ENCODE data around the gene SRY. TPM values are rescaled to one million over a fixed set of nuclear protein-coding genes. Genes with fewer than 3 reads are reported as not detected.
"Not testable (repeated sequence)": the region's sequence is repeated elsewhere in the genome, so short reads cannot be mapped to it uniquely, and the experiment has no call there.

The SRY gene
- total RNA-seq: not detected

- no peak for TF ChIP-seq CTCF (IDR thresholded peaks at IDR 0.05)
- Histone ChIP-seq H3K27me3 (no peaks in the 10 kb centered on the region), H3K4me3 (peak within 1 kb of the TSS in 1 of 3 donors; percentile 9), H3K4me1 (no peaks in the 10 kb centered on the region), H3K9me3 (no peaks in the 10 kb centered on the region), H3K36me3 (no peaks in the 10 kb centered on the region), H3K27ac (no peak within 1 kb of the TSS)
- DNase-seq (ENCODE audit: low spot score in 2 of 2): no peak
- intact Hi-C loops (cut with DNase I; ENCODE audit: low total_unique reads): no loop called here
Observed at GRCh38 chrY:2787600-2787999, at the start of gene SRY. Gene SRY (minus strand): TSS chrY:2787682. CDS start chrY:2787603, 79 bp downstream.

GRCh38 chrY:2837078-2837477, 49.6 kb upstream of the SRY start:
- Histone ChIP-seq H3K36me3 (no peaks in the 10 kb centered on the region), H3K27me3 (no peaks in the 10 kb centered on the region), H3K9me3 (no peaks in the 10 kb centered on the region), H3K4me1 (no peaks in the 10 kb centered on the region), H3K27ac (no peak overlapping the region), H3K4me3 (no peak overlapping the region)
- no peak for TF ChIP-seq POLR2AphosphoS5 (IDR thresholded peaks at IDR 0.05)
- TF ChIP-seq CTCF (IDR thresholded peaks at IDR 0.05): no peak
- no peak for TF ChIP-seq POLR2A (IDR thresholded peaks at IDR 0.05)
- intact Hi-C loops (cut with DNase I; ENCODE audit: low total_unique reads): no loop called here
- no peak for DNase-seq (ENCODE audit: low spot score in 2 of 2)

- H3K27ac ChIP-seq: no peak overlapping the region
- intact Hi-C loops (cut with DNase I; ENCODE audit: low total_unique reads): no loop called here
- no peaks in the 10 kb centered on the region for H3K4me1 ChIP-seq
- no peak for DNase-seq (ENCODE audit: low spot score in 2 of 2)
- H3K36me3 ChIP-seq: no peaks in the 10 kb centered on the region
- no peaks in the 10 kb centered on the region for H3K27me3 ChIP-seq
- H3K9me3 ChIP-seq: no peaks in the 10 kb centered on the region
- H3K4me3 ChIP-seq: no peak overlapping the region
- no peak for TF ChIP-seq CTCF (IDR thresholded peaks at IDR 0.05)
- no peak for TF ChIP-seq POLR2A (IDR thresholded peaks at IDR 0.05)
- no peak for TF ChIP-seq POLR2AphosphoS5 (IDR thresholded peaks at IDR 0.05)
Observed at GRCh38 chrY:2835230-2835629, 47.7 kb upstream of the SRY start.

GRCh38 chrY:2828497-2828896, 41.0 kb upstream of the SRY start:
- TF ChIP-seq CTCF (IDR thresholded peaks at IDR 0.05): no peak
- no peak for TF ChIP-seq POLR2AphosphoS5 (IDR thresholded peaks at IDR 0.05)
- no peak for TF ChIP-seq POLR2A (IDR thresholded peaks at IDR 0.05)
- no peaks in the 10 kb centered on the region for H3K9me3 ChIP-seq
- DNase-seq (ENCODE audit: low spot score in 2 of 2): no peak

GRCh38 chrY:2824471-2824870, 37.0 kb upstream of the SRY start:
- H3K27ac ChIP-seq: no peak overlapping the region
- no peak for DNase-seq (ENCODE audit: low spot score in 2 of 2)
- intact Hi-C loops (cut with DNase I; ENCODE audit: low total_unique reads): no loop called here
- TF ChIP-seq POLR2A (IDR thresholded peaks at IDR 0.05): no peak
- no peak for TF ChIP-seq CTCF (IDR thresholded peaks at IDR 0.05)
- no peak for TF ChIP-seq POLR2AphosphoS5 (IDR thresholded peaks at IDR 0.05)
- H3K4me3 ChIP-seq: no peak overlapping the region
- no peaks in the 10 kb centered on the region for H3K27me3 ChIP-seq
- H3K36me3 ChIP-seq: no peaks in the 10 kb centered on the region
- no peaks in the 10 kb centered on the region for H3K4me1 ChIP-seq
- no peaks in the 10 kb centered on the region for H3K9me3 ChIP-seq

More at GRCh38 chrY:2828497-2828896, 41.0 kb upstream of the SRY start:
- Histone ChIP-seq H3K36me3 (no peaks in the 10 kb centered on the region), H3K27ac (no peak overlapping the region), H3K4me3 (no peak overlapping the region), H3K27me3 (no peaks in the 10 kb centered on the region), H3K4me1 (no peaks in the 10 kb centered on the region)
- intact Hi-C loops (cut with DNase I; ENCODE audit: low total_unique reads): no loop called here

- H3K4me1 ChIP-seq; H3K9me3 ChIP-seq; H3K27me3 ChIP-seq; intact Hi-C loops (cut with DNase I; ENCODE audit: low total_unique reads); H3K36me3 ChIP-seq; DNase-seq (ENCODE audit: low spot score in 2 of 2); H3K27ac ChIP-seq; H3K4me3 ChIP-seq: not testable (repeated sequence)
Observed at GRCh38 chrY:2817146-2817896, 29.8 kb upstream of the SRY start.

All from breast epithelium (tissue), 4 donors.